PC-9 (cell line): Measurements from ENCODE around the gene ATOH8.
A peak's percentile ranks its signal among the peaks of the same experiment; 100 is the strongest.

Source experiments
- EZH2 ChIP-seq: fragments of 200-600 bp; sonication (generic); IDR thresholded peaks from 2 replicates; pipeline ENCODE4 v1.8.0; 2017; ENCODE audit warnings: antibody characterized with exemption, low read depth
- TF ChIP-seq, protein P1 (sequence below): fragments of 200-600 bp; sonication (generic); conservative IDR thresholded peaks from 2 replicates; pipeline ENCODE4 v1.6.1; 2017; ENCODE audit warnings: mixed run types, antibody characterized with exemption, mild to moderate bottlenecking, moderate library complexity

DNA sequence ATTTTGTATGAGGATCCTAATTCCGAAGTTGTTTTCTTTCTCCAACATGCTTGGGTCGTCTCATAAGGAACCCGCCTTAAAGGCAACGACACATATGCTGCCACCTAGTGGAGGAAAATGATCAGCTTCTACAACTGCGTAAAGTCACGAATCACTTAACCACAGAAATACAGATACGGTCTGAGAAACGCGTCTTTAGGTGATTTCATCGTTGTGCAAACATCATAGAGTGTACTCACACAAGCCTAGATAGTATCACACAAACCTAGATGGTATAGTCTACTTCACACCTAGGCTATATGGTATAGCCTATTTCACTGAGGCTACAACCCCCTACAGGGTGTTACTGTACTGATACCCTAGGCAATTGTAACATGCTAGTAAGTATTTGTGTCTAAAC is 46.5 kb upstream of the ATOH8 start:
- TF ChIP-seq, protein P1, sequence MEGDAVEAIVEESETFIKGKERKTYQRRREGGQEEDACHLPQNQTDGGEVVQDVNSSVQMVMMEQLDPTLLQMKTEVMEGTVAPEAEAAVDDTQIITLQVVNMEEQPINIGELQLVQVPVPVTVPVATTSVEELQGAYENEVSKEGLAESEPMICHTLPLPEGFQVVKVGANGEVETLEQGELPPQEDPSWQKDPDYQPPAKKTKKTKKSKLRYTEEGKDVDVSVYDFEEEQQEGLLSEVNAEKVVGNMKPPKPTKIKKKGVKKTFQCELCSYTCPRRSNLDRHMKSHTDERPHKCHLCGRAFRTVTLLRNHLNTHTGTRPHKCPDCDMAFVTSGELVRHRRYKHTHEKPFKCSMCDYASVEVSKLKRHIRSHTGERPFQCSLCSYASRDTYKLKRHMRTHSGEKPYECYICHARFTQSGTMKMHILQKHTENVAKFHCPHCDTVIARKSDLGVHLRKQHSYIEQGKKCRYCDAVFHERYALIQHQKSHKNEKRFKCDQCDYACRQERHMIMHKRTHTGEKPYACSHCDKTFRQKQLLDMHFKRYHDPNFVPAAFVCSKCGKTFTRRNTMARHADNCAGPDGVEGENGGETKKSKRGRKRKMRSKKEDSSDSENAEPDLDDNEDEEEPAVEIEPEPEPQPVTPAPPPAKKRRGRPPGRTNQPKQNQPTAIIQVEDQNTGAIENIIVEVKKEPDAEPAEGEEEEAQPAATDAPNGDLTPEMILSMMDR = peak; percentile 86
- no peak for TF ChIP-seq EZH2
